OCI-LY7 (cell line): ENCODE data around the gene EHD4. TPM values are rescaled to one million over a fixed set of nuclear protein-coding genes. Genes with fewer than 3 reads are reported as not detected.

Source experiments
- BruUV-seq: library from RNA; stranded (reverse); fragments of 400-500 nt; replicated peaks from 2 replicates; lab custom pipeline; 2021; lab: Mats Ljungman, UMichigan
- CTCF ChIA-PET: fragments of 300-600 bp; sonication (Branson Sonifier 250); formaldehyde crosslinking; loops from one replicate; lab custom pipeline; 2022; ENCODE audit warnings: antibody characterized with exemption; ENCODE audit not compliant: unreplicated experiment; lab: Charles Lee
- POLR2A ChIA-PET: fragments of 300-600 bp; sonication (Branson Sonifier 250); formaldehyde crosslinking; loops from one replicate; lab custom pipeline; 2022; ENCODE audit warnings: antibody characterized with exemption; lab: Charles Lee
- DNase-seq: peaks from one replicate; pipeline ENCODE4 v3.0.0-alpha.2; 2015; ENCODE audit warnings: low spot score
- H2AFZ ChIP-seq: fragments of 200-600 bp; sonication (generic), shearing (Covaris generic); 2 replicates; pipeline ENCODE4 v1.6.1; 2014; ENCODE audit warnings: mild to moderate bottlenecking, antibody characterized with exemption, low read length, moderate library complexity
- H3K27ac ChIP-seq: fragments of 200-600 bp; sonication (generic); 2 replicates; pipeline ENCODE4 v1.5.1; 2014; ENCODE audit warnings: mixed run types, low read depth, mild to moderate bottlenecking, moderate library complexity, low read length, inconsistent platforms; ENCODE audit not compliant: poor library complexity, severe bottlenecking
- H3K36me3 ChIP-seq: fragments of 200-600 bp; sonication (generic); 2 replicates; pipeline ENCODE4 v1.6.1; 2014; ENCODE audit warnings: mild to moderate bottlenecking, antibody characterized with exemption, low read length, moderate library complexity, mixed read lengths; ENCODE audit not compliant: insufficient read depth
- H3K4me1 ChIP-seq: fragments of 200-600 bp; sonication (generic); 2 replicates; pipeline ENCODE4 v1.5.1; 2014; ENCODE audit warnings: mild to moderate bottlenecking, low read length; ENCODE audit not compliant: insufficient read depth, poor library complexity, severe bottlenecking
- H3K4me2 ChIP-seq: fragments of 200-600 bp; sonication (generic); 2 replicates; pipeline ENCODE4 v1.6.1; 2014; ENCODE audit warnings: mild to moderate bottlenecking, low read length
- H3K4me3 ChIP-seq: fragments of 200-600 bp; sonication (generic); 2 replicates; pipeline ENCODE4 v1.5.1; 2014; ENCODE audit warnings: mild to moderate bottlenecking, low read depth, low read length; ENCODE audit not compliant: poor library complexity, severe bottlenecking
- H3K79me2 ChIP-seq: fragments of 200-600 bp; sonication (generic); 2 replicates; pipeline ENCODE4 v1.6.1; 2016; ENCODE audit warnings: low read depth, mild to moderate bottlenecking, low read length, moderate library complexity, mixed read lengths; ENCODE audit not compliant: insufficient read depth
- H3K9me2 ChIP-seq: fragments of 200-600 bp; sonication (generic); 2 replicates; pipeline ENCODE4 v1.6.1; 2016; ENCODE audit warnings: mild to moderate bottlenecking, low read length, mixed read lengths; ENCODE audit not compliant: insufficient read depth
- H3K9me3 ChIP-seq: fragments of 200-600 bp; sonication (generic); 2 replicates; pipeline ENCODE4 v1.6.1; 2014; ENCODE audit warnings: mild to moderate bottlenecking, mixed run types, low read length, mixed read lengths
- H4K20me1 ChIP-seq: fragments of 200-600 bp; sonication (generic); 2 replicates; pipeline ENCODE4 v1.6.1; 2014; ENCODE audit warnings: mild to moderate bottlenecking, antibody characterized with exemption, low read length, moderate library complexity, mixed read lengths; ENCODE audit not compliant: insufficient read depth
- EZH2phosphoT487 ChIP-seq: fragments of 200-600 bp; sonication (generic); IDR thresholded peaks from 2 replicates; pipeline ENCODE4 v1.6.1; 2018; ENCODE audit warnings: low read depth, borderline replicate concordance, mild to moderate bottlenecking, mixed run types, antibody characterized with exemption, low read length, moderate library complexity, mixed read lengths
- intact Hi-C: fragments of 100-400 bp; cut with micrococcal nuclease; formaldehyde crosslinking; loops from one replicate; pipeline ENCODE4 v1.10.0; 2022; ENCODE audit not compliant: unreplicated experiment
- total RNA-seq, 2 experiments: library from RNA; depleted of rRNA in 1 of 2; stranded (reverse); fragments of >200 nt in 1 of 2; shearing (Covaris generic) in 1 of 2; gene quantifications; 2 replicates each; pipeline ENCODE4 v1.2.3, GENCODE V29; 2014 to 2022
- TF ChIP-seq, protein P1 (sequence below): fragments of 200-600 bp; sonication (generic); conservative IDR thresholded peaks from 2 replicates; pipeline ENCODE4 v1.5.1; 2014; ENCODE audit warnings: mild to moderate bottlenecking, antibody characterized with exemption, low read length, moderate library complexity, mixed read lengths

Gene EHD4
- total RNA-seq, 2 experiments from 2014 or later = 13.5 to 19.4 TPM

DNA sequence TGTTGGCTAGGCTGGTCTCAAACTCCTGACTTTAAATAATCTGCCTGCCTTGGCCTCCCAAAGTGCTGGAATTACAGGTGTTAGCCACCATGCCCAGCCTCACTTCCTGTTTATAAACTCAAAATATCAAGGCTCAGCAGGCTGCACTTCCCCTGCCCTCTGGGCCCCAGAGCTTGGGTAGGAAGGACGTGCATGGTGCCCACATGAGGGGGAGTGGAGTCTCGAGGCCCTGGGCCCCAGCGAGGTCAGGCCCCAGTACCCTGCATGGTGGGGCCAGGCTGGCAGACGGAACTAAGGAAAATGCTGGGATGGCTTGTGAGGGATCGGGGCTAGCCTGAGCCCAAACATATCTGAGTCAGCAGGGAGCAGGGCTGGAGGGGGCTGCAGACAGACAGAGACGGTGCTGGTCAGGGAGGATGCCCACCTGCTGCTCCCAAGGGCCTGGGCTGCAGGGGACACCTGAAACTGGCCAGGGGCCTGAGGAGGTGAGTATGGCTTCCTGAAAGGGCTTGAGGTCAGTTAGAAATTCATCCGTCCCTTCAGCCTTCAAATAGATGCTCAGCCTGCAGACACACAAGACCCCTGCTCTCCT is 83.6 kb downstream of the EHD4 start:
- peak; percentile 37 for DNase-seq
- H3K9me2 ChIP-seq = no peaks in the 10 kb centered on the region
- no peaks in the 10 kb centered on the region for H3K36me3 ChIP-seq
- ChIA-PET POLR2A (no interaction called here), CTCF (no interaction called here)
- TF ChIP-seq EZH2phosphoT487 = no peak
- TF ChIP-seq, protein P1, sequence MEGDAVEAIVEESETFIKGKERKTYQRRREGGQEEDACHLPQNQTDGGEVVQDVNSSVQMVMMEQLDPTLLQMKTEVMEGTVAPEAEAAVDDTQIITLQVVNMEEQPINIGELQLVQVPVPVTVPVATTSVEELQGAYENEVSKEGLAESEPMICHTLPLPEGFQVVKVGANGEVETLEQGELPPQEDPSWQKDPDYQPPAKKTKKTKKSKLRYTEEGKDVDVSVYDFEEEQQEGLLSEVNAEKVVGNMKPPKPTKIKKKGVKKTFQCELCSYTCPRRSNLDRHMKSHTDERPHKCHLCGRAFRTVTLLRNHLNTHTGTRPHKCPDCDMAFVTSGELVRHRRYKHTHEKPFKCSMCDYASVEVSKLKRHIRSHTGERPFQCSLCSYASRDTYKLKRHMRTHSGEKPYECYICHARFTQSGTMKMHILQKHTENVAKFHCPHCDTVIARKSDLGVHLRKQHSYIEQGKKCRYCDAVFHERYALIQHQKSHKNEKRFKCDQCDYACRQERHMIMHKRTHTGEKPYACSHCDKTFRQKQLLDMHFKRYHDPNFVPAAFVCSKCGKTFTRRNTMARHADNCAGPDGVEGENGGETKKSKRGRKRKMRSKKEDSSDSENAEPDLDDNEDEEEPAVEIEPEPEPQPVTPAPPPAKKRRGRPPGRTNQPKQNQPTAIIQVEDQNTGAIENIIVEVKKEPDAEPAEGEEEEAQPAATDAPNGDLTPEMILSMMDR = no peak
- H3K4me3 ChIP-seq = no peak overlapping the region
- H2AFZ ChIP-seq = no peak overlapping the region
- H3K27ac ChIP-seq = no peak overlapping the region
- intact Hi-C loops = no loop called here
- H3K79me2 ChIP-seq = no peaks in the 10 kb centered on the region
- BruUV-seq = no TSS peak
- H4K20me1 ChIP-seq = no peaks in the 10 kb centered on the region
- no peaks in the 10 kb centered on the region for H3K9me3 ChIP-seq
- peaks cover 8% of the 10 kb centered on the region for H3K4me1 ChIP-seq
- no peak overlapping the region for H3K4me2 ChIP-seq

DNA sequence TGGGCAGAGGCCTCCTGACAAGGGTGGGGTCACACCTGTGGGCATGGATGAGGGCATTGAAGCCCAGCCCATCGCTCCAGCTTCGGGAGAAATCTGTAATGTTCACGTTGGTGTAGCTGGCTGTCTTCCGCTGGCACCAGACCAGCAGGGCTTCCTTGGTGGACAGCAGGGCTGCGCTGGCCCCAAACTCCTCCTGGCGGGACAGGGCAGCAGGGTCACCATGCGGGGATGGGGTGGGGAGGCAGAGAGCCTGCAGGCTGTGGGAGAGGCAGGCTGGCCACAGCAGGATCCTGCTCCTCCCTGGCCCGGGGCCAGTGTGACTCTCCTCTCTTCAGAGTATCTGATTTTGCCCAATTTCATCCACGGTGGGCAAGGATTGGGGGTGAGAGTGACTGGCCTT is 84.5 kb downstream of the EHD4 start:
- peaks cover 8% of the 10 kb centered on the region for H3K4me1 ChIP-seq
- H3K9me3 ChIP-seq = no peaks in the 10 kb centered on the region
- no peaks in the 10 kb centered on the region for H3K9me2 ChIP-seq
- no peak overlapping the region for H3K4me3 ChIP-seq
- no TSS peak for BruUV-seq
- TF ChIP-seq, protein P1 = no peak
- no peak for TF ChIP-seq EZH2phosphoT487
- H3K27ac ChIP-seq = no peak overlapping the region
- no peak overlapping the region for H2AFZ ChIP-seq
- intact Hi-C loops = no loop called here
- no peaks in the 10 kb centered on the region for H4K20me1 ChIP-seq
- no peak overlapping the region for H3K4me2 ChIP-seq
- no peaks in the 10 kb centered on the region for H3K79me2 ChIP-seq
- POLR2A ChIA-PET = no interaction called here
- DNase-seq = no peak
- no peaks in the 10 kb centered on the region for H3K36me3 ChIP-seq
- CTCF ChIA-PET = no interaction called here

DNA sequence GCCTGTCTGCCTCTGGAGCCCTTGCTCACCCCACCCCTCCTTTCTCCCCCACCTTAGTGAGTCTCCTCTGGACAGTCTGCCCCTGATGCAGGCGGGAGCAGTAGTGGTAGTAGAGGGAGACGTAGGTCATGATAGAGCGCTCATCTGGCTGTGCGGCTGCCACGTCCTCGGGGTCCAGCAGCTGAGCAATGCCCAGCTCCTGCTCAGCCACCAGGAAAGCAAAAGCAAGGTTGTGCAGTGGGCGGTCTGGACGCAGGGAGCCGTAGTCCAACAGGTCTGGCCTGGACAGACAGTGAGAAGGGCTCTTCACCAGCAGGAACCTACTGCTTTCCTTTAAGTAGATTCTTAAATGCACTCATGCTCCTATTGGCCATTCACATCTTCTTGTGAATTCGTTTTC is 85.2 kb downstream of the EHD4 start:
- no peak overlapping the region for H2AFZ ChIP-seq
- H4K20me1 ChIP-seq = no peaks in the 10 kb centered on the region
- H3K4me2 ChIP-seq = no peak overlapping the region
- H3K79me2 ChIP-seq = no peaks in the 10 kb centered on the region
- H3K4me1 ChIP-seq = peaks cover 8% of the 10 kb centered on the region
- no peak overlapping the region for H3K4me3 ChIP-seq
- TF ChIP-seq EZH2phosphoT487 = no peak
- TF ChIP-seq, protein P1 = no peak
- no peaks in the 10 kb centered on the region for H3K9me2 ChIP-seq
- no peaks in the 10 kb centered on the region for H3K9me3 ChIP-seq
- H3K36me3 ChIP-seq = no peaks in the 10 kb centered on the region
- ChIA-PET CTCF (no interaction called here), POLR2A (no interaction called here)
- no peak for DNase-seq
- H3K27ac ChIP-seq = no peak overlapping the region
- no TSS peak for BruUV-seq
- intact Hi-C loops = no loop called here
